SK-N-SH treated with all-trans-retinoic acid at 6 μM for 48 hours (cell line): ENCODE results near the gene SMPD1.

Experiments
- ARNTL ChIP-seq: fragments of 450-650 bp; formaldehyde crosslinking; IDR thresholded peaks from 2 replicates; pipeline ENCODE4 v1.5.0; 2020; ENCODE audit warnings: low read depth, mild to moderate bottlenecking, moderate library complexity, borderline replicate concordance
- RARB ChIP-seq: fragments of 250-450 bp; sonication (Bioruptor Pico); IDR thresholded peaks from 2 replicates; pipeline ENCODE4 v1.8.0; 2021; ENCODE audit warnings: mild to moderate bottlenecking, moderate library complexity
- TOX ChIP-seq: fragments of 250-450 bp; sonication (Bioruptor Pico); IDR thresholded peaks from 2 replicates; pipeline ENCODE4 v1.8.0; 2021; ENCODE audit warnings: mild to moderate bottlenecking, moderate library complexity, borderline replicate concordance

GRCh38 chr11:6357222-6357621 lies 33.1 kb upstream of the SMPD1 start:
- no peak for TF ChIP-seq ARNTL
- no peak for TF ChIP-seq RARB
- no peak for TF ChIP-seq TOX
